Measurements from ENCODE around the gene HDAC7.

DNA sequence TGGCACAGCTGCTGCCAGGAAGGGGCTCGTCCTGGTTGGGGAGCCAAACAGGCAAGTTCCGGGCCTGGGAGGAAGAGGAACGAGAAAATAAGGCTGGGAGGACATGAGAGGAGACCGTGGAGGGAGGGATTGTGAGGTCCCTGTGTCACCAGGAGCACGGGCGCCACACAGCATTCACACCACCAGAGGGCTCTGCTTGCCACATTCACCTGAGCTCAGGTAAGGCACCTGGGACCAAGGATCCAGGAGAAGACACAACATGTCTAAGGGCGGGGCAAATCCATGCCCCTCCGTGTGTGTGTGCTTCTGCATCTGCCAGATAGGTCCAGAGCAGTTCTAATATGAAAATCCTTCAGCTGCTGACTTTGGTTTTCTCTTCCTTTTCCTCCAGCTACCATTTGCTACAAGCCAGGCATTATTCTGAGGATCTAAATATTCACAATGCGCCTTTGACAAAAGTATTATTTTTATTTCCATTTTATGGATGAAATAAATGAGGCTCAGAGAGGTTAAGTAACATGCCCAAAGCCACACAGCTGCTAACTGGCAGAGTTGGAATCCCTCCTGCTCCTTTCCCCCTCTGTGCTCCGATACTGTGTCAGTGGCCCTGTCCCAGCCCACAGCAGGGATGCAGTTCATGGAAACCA lies 75.6 kb downstream of the HDAC7 start:
- TF ChIP-seq ARNT (IDR thresholded peaks at IDR 0.05) (no peak), ZNF384 (IDR thresholded peaks at IDR 0.05) (no peak), HDGF (IDR thresholded peaks at IDR 0.05; ENCODE audit: borderline replicate concordance) (no peak), NFRKB (IDR thresholded peaks at IDR 0.05) (no peak), BHLHE40 (IDR thresholded peaks at IDR 0.05; ENCODE audit: borderline replicate concordance) (no peak), FOXK2 (IDR thresholded peaks at IDR 0.05) (no peak), SP1 (IDR thresholded peaks at IDR 0.05) (no peak), FOXA1 (IDR thresholded peaks at IDR 0.05) (no peak), CTBP1 (IDR thresholded peaks at IDR 0.05; ENCODE audit: borderline replicate concordance) (no peak; the same call in 1 of the 2 replicates), ELF4 (IDR thresholded peaks at IDR 0.05) (no peak), TARDBP (IDR thresholded peaks at IDR 0.05) (no peak), LEF1 (IDR thresholded peaks at IDR 0.05; ENCODE audit: borderline replicate concordance) (no peak), SUZ12 (IDR thresholded peaks at IDR 0.05) (no peak)
- TF ChIP-seq, protein P1, sequence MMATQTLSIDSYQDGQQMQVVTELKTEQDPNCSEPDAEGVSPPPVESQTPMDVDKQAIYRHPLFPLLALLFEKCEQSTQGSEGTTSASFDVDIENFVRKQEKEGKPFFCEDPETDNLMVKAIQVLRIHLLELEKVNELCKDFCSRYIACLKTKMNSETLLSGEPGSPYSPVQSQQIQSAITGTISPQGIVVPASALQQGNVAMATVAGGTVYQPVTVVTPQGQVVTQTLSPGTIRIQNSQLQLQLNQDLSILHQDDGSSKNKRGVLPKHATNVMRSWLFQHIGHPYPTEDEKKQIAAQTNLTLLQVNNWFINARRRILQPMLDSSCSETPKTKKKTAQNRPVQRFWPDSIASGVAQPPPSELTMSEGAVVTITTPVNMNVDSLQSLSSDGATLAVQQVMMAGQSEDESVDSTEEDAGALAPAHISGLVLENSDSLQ (IDR thresholded peaks at IDR 0.05) = no peak
